PC-9 (cell line): Measurements from ENCODE around the gene GREM1. TPM values are rescaled to one million over a fixed set of nuclear protein-coding genes. Genes with fewer than 3 reads are reported as not detected.

Experiments
- BruUV-seq: library from RNA; stranded (reverse); fragments of 400-500 nt; replicated peaks from 2 replicates; lab custom pipeline; 2021; lab: Mats Ljungman, UMichigan
- CTCF ChIA-PET: fragments of 300-600 bp; sonication (Branson Sonifier 250); formaldehyde crosslinking; loops from one replicate; lab custom pipeline; 2022; ENCODE audit warnings: antibody characterized with exemption; lab: Charles Lee
- POLR2A ChIA-PET: fragments of 300-600 bp; sonication (Branson Sonifier 250); formaldehyde crosslinking; loops from one replicate; lab custom pipeline; 2022; ENCODE audit warnings: antibody characterized with exemption; ENCODE audit not compliant: unreplicated experiment; lab: Charles Lee
- DNase-seq, 2 experiments: peaks; one replicate each; pipeline versions ENCODE4 v3.0.0 to v3.0.0-alpha.2; 2015 to 2022; ENCODE audit warnings: mixed read lengths in 1 of 2
- H2AFZ ChIP-seq: fragments of 200-600 bp; sonication (generic); 2 replicates; pipeline ENCODE4 v1.8.1; 2017; ENCODE audit warnings: antibody characterized with exemption
- H3F3A ChIP-seq: fragments of 200-600 bp; sonication (generic); 2 replicates; pipeline ENCODE4 v1.8.1; 2017; ENCODE audit warnings: antibody characterized with exemption, mild to moderate bottlenecking, low read depth; ENCODE audit not compliant: insufficient read depth
- H3K27ac ChIP-seq: fragments of 200-600 bp; sonication (generic); 2 replicates; pipeline ENCODE4 v1.6.1; 2016; ENCODE audit warnings: mixed run types
- H3K27me3 ChIP-seq: fragments of 200-600 bp; sonication (generic); 2 replicates; pipeline ENCODE4 v1.6.1; 2016; ENCODE audit warnings: low read depth, mixed run types; ENCODE audit not compliant: insufficient read depth
- H3K36me3 ChIP-seq: fragments of 200-600 bp; sonication (generic); 2 replicates; pipeline ENCODE4 v1.6.1; 2016; ENCODE audit warnings: low read depth, mixed run types
- H3K4me1 ChIP-seq: fragments of 200-600 bp; sonication (generic); replicated peaks from 2 replicates; pipeline ENCODE4 v1.6.1; 2016; ENCODE audit warnings: mixed run types; ENCODE audit not compliant: insufficient read depth
- H3K4me2 ChIP-seq: fragments of 200-600 bp; sonication (generic); 2 replicates; pipeline ENCODE4 v1.6.1; 2017; ENCODE audit warnings: mixed run types
- H3K4me3 ChIP-seq: fragments of 200-600 bp; sonication (generic); 2 replicates; pipeline ENCODE4 v1.6.1; 2016; ENCODE audit warnings: mixed run types
- H3K79me2 ChIP-seq: fragments of 200-600 bp; sonication (generic); 2 replicates; pipeline ENCODE4 v1.6.1; 2017; ENCODE audit warnings: low read depth, mixed run types
- H3K9me2 ChIP-seq: fragments of 200-600 bp; sonication (generic); 2 replicates; pipeline ENCODE4 v1.8.1; 2017; ENCODE audit warnings: mild to moderate bottlenecking; ENCODE audit not compliant: insufficient read depth
- H3K9me3 ChIP-seq: fragments of 200-600 bp; sonication (generic); 2 replicates; pipeline ENCODE4 v1.8.1; 2016; ENCODE audit warnings: low read depth; ENCODE audit not compliant: insufficient read depth
- H4K20me1 ChIP-seq: fragments of 200-600 bp; sonication (generic); 2 replicates; pipeline ENCODE4 v1.8.1; 2017; ENCODE audit not compliant: insufficient read depth
- CTCF ChIP-seq: fragments of 200-600 bp; sonication (generic); conservative IDR thresholded peaks from 2 replicates; pipeline ENCODE4 v1.6.1; 2017; ENCODE audit warnings: mixed run types, antibody characterized with exemption, mild to moderate bottlenecking, moderate library complexity
- EZH2 ChIP-seq: fragments of 200-600 bp; sonication (generic); IDR thresholded peaks from 2 replicates; pipeline ENCODE4 v1.8.0; 2017; ENCODE audit warnings: antibody characterized with exemption, low read depth
- intact Hi-C: fragments of 100-400 bp; cut with micrococcal nuclease; formaldehyde crosslinking; loops from one replicate; pipeline ENCODE4 v1.10.0; 2022; ENCODE audit not compliant: unreplicated experiment
- total RNA-seq: library from RNA; stranded (reverse); gene quantifications from 2 replicates; pipeline ENCODE4 v1.2.3, GENCODE V29; 2021

The GREM1 gene
- total RNA-seq, 1 experiment from 2014 or later = 0.39 TPM

DNA sequence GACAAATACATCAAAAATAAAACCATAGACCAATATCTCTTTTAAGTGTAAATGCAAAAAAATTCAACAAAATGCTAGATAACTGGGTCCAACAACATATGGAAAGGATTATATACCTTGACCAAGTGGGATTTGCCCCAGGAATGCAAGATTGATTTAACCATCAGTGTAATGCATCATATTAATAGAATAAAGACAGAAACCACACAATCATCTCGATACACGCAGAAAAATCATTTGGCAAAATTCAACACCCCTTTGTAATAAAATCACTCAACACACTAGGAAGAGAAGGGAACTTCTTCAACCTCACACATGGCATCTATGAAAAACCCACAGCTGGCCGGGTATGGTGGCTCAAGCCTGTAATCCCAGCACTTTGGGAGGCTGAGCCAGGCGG lies 19.5 kb downstream of the GREM1 start:
- H4K20me1 ChIP-seq = no peaks in the 10 kb centered on the region
- no peaks in the 10 kb centered on the region for H3K79me2 ChIP-seq
- no peaks in the 10 kb centered on the region for H3K9me2 ChIP-seq
- no peak for TF ChIP-seq CTCF
- no peak for TF ChIP-seq EZH2
- POLR2A ChIA-PET = interaction anchor here (0.6 kb wide), 1 partner anchor 236 kb away, joined by 7 read pairs; no protein-coding TSS in a partner anchor
- H3F3A ChIP-seq = no peaks in the 10 kb centered on the region
- H3K4me1 ChIP-seq = no peaks in the 10 kb centered on the region
- H3K36me3 ChIP-seq = no peaks in the 10 kb centered on the region
- no peak for DNase-seq
- no peaks in the 10 kb centered on the region for H3K9me3 ChIP-seq
- no peak overlapping the region for H2AFZ ChIP-seq
- no peaks in the 10 kb centered on the region for H3K27me3 ChIP-seq
- no TSS peak for BruUV-seq
- no peak overlapping the region for H3K4me3 ChIP-seq
- CTCF ChIA-PET = no interaction called here
- no peak overlapping the region for H3K4me2 ChIP-seq
- intact Hi-C loops = no loop called here
- no peak overlapping the region for H3K27ac ChIP-seq

DNA sequence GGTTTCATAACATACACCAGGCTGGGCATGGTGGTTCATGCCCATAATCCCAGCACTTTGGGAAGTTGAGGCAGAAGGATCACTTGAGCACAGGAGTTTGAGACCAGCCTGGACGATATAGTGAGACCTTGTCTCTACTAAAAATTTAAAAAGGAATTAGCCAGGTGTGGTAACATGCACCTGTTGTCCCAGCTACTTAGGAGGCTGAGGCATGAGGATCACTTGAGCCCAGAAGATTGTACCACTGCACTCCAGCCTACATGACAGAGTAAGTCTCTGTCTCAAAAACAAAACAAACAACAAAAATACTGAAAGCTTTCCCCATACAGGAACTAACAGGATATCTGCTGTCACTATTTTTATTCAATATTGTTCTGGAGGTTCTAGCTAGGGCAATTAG lies 20.9 kb downstream of the GREM1 start:
- Histone ChIP-seq H3F3A (no peaks in the 10 kb centered on the region), H3K4me1 (no peaks in the 10 kb centered on the region; the same call in 1 of the 2 replicates), H2AFZ (no peak overlapping the region), H3K36me3 (no peaks in the 10 kb centered on the region), H3K4me2 (no peak overlapping the region), H3K27ac (no peak overlapping the region), H3K79me2 (no peaks in the 10 kb centered on the region), H3K4me3 (no peak overlapping the region), H3K9me3 (no peaks in the 10 kb centered on the region), H4K20me1 (no peaks in the 10 kb centered on the region), H3K27me3 (no peaks in the 10 kb centered on the region), H3K9me2 (no peaks in the 10 kb centered on the region)
- TF ChIP-seq EZH2 (no peak), CTCF (no peak)
- no TSS peak for BruUV-seq
- intact Hi-C loops = no loop called here
- POLR2A ChIA-PET = no interaction called here
- DNase-seq = no peak
- CTCF ChIA-PET = no interaction called here

DNA sequence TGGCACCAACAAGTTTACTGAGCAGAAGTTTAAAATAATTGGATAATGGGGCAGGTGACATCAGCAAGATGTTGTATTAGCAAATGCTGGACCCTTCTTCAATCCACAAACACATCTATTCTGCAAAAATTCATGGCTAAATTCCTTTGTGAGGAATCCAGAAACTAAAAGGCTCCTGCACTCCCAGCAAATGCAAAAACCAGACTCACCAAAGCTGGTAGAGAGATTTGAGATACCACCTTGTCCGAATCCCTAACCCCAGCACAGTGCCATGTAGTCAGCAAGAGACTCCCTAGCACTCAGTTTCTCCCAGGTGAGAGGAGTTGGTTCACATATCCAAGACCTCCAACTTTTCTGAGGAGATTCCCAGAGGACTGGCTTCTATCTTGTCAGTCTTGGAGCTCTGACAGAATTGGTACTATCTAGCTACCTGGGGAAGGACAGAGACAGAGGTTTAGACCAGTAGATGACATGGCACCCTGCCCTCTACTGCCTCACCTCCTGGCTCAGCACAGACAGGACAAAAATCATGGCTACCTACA lies 21.8 kb downstream of the GREM1 start:
- Histone ChIP-seq H3K4me1 (no peaks in the 10 kb centered on the region; the same call in 1 of the 2 replicates), H3K36me3 (no peaks in the 10 kb centered on the region), H3K9me3 (no peaks in the 10 kb centered on the region), H3K9me2 (no peaks in the 10 kb centered on the region), H3F3A (no peaks in the 10 kb centered on the region), H4K20me1 (no peaks in the 10 kb centered on the region), H3K27me3 (no peaks in the 10 kb centered on the region), H3K4me2 (no peak overlapping the region), H2AFZ (no peak overlapping the region), H3K4me3 (no peak overlapping the region), H3K79me2 (no peaks in the 10 kb centered on the region), H3K27ac (no peak overlapping the region)
- BruUV-seq = no TSS peak
- ChIA-PET POLR2A (no interaction called here), CTCF (no interaction called here)
- TF ChIP-seq EZH2 (no peak), CTCF (no peak)
- intact Hi-C loops = no loop called here
- DNase-seq = no peak
